CD4-positive, alpha-beta T cell treated with Interleukin-10 for 1 hour (primary cell): ENCODE data around the gene TYSND1.
"Not testable (repeated sequence)": the region's sequence is repeated elsewhere in the genome, so short reads cannot be mapped to it uniquely, and the experiment has no call there.

Experiments used
- DNase-seq: peaks from one replicate; pipeline ENCODE4 v3.0.0-alpha.2; 2020

TYSND1 gene

DNA sequence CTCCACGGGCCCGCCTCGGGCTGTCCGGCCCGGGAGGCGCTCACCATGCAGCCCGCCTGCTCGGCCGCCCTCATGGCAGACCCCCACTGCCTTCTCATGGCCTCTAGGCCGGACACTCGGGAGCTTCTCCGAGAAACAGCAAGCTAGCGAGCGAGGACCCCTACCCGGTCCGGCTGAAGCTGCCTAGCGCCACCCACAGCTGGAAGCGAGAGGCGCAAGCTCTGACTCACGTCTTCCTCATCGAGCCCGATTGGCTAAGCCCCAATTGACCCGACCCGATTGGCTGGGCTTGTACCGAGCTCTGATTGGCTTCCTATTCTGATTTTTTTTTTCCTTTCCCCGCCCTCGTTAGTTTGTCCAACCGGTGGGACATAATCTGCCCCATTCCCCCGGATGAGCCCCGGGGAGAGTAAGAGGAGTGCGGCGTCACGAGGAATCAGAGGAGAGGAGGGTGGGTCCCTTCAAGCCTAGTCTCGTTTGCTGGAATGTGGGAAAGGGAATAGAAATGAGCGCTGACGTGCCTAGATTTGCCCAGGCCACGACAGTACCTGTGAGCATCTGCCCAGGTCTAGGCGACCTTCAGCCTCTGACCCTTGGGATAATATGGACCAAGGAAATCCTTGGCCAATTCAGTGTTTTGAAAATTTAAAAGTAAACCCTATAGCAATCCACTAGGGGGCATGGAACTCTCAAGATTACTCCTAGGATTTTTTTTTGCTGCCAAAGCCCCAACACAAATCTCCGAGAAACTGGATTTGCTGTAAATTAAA, at the start of gene TYSND1:
TYSND1 (minus strand) TSS at position 212 of the 770 bp plus-strand sequence; CDS start at position 98, 114 bp downstream.
- peak; percentile 94 for DNase-seq

GRCh38 chr10:70193391-70193844, 46.9 kb upstream of the TYSND1 start:
- DNase-seq = no peak

DNA sequence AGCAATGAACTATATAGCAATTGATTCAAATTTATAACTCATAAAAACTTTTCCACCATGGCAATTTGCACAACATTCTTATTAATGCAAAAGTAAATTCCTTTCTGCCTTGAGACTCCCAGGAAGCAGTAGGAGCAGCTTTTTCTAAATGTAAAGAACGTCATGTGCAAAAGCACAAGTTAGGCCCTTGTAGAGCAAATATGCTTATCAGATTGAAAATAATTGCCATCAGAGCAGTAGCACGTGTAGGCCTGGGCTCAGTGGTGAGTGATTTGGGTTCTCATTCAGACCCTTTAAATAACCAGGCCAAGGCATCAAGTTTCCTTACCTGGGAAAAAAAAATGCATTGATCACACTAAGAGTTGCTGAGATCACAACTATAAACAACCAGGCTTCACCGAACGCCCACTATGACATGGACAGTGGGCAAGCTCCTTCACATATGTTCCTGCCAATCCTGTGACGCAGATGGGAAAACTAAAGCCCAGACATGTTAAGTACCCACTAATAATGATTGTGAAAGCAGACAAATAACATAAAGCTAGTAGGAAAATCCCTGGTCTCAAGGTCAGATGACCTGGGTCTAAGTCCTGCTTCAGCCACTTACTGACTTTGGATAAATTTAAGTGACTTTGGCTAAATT, 45.9 kb upstream of the TYSND1 start:
- no peak for DNase-seq

DNA sequence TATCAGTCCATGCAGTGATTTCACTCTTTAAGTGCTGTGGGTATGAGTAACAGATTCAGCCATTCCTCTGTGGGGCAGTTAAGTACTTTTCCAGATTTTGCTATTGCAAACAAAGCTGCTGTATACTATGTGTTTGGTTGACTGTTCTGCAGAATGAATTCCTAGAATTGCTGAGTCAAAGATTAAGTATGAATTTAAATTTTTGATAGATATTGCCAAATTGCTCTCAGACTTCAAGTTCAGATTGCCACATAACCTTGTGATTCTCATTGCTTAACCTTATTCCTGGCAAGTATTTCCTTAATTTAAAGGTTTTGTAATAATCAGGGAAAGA, 45.4 kb upstream of the TYSND1 start:
- no peak for DNase-seq

- DNase-seq = no peak
Measured at GRCh38 chr10:70191161-70191971, 44.9 kb upstream of the TYSND1 start.

DNA sequence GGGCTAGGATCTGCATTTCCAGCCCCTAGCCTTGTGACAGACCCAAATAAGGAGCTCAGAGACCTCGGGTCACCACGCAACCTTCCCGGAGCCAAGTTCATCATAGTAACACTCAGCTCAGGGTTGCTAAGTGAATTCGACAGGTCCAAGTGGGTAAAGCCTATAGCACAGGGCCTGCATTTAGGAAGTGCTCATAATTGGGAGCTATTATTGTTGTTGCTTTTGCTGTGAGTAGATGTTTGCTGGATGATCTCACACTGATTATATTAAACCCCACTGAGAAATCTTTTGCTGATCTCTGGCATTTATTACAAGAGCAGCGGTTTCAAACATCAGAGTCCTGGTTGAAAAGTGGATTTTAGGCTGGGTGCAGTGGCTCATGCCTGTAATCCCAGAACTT, 44.1 kb upstream of the TYSND1 start:
- no peak for DNase-seq

DNA sequence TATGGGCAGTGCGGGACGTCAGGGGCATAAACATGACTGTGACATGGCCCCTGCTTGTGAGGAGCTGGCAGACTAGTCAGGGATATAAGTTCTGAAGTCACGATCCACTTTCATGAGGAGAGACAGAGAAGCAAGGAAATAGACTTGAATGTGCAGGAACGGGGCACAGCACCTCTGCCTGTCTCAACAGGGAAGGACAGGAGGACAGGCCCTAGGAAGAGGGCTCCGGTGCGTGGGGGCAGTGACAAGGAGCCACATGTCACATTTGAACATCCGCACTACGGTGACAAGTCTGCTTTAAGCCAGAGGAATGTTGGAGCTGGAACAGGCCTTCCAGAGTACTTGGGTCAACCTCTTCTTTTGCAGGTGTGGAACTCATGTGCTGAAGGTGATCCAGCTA, 43.6 kb upstream of the TYSND1 start:
- no peak for DNase-seq

DNA sequence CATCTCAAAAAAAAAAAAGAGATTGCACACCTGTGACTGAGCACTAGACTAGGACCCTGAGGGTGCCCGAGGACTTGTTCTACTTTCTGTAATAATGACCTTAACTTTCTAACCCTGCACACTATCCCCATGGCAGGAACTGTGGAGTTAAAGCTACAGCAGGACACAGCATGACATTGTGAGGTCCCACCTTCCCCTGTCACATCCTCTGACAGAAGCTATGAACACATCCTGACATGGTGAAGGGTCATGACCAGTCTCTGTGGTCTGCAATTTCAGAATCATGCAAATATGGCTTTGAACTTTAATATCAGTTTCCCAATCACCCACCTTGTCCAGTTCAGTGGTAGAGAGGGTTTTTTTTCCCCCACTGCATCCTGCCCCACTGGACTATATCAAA, 42.3 kb upstream of the TYSND1 start:
- DNase-seq = no peak

- no peak for DNase-seq
Measured at GRCh38 chr10:70186571-70186970, 40.1 kb upstream of the TYSND1 start.

DNA sequence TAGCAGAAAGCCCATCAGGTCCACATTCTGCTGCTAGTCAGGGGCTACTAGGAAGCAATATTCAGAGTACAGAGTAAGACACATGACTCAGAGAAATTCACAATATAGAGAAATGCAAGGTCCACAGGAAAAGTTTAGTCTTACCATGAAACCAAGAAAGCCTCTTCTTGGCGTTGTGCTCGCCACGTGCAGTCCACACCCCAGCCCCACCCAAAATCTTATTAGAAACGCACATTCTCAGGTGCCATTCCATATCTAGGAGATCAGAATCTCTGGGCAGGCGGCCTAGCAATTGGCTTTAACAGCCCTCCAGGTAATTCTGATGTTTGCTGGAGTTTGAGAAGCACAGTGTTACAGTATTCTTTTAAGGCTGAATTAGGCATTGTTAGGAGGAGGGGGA, 39.6 kb upstream of the TYSND1 start:
- DNase-seq = no peak

DNA sequence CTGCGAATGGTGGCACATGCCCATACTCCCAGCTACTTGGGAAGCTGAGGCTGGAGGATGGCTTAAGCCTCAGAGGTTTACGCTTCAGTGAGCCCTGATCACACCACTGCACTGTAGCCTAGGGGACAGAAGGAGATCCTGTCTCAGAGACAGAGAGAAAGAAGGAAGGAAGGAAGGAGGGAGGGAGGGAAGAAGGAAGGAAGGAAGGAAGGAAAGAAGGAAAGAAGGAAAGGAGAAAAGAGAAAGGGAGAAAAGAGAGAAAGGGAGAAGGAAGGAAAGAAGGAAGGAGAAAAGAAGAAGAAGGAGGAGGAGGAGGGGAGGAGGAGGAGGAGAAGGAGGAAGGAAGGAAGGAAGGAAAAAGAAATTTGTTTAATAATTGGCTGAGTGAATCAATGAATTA, 36.8 kb upstream of the TYSND1 start:
- no peak for DNase-seq

- DNase-seq = not testable (repeated sequence)
Measured at GRCh38 chr10:70179209-70179608, 32.7 kb upstream of the TYSND1 start.

- no peak for DNase-seq
Measured at GRCh38 chr10:70178139-70178725, 31.7 kb upstream of the TYSND1 start.

DNA sequence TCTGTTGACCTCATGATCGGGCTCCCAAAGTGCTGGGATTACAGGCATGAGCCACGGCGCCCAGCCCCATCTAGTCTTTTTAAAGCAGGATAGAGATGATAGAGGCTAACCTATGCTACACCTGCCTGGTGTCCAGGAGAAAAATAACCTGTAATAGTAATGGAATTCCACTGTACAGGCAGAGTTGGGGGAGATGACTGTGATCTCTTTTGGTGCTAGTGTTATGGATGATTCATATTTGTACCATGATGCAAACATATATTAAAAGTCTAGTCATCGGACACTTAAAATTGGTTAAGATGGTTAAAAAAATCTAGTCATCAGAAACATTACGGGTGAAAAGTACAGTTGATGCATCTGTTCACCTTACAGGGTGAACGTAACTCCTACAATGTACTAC, 29.9 kb upstream of the TYSND1 start:
- DNase-seq = no peak

GRCh38 chr10:70175516-70175915, 29.0 kb upstream of the TYSND1 start:
- no peak for DNase-seq

DNA sequence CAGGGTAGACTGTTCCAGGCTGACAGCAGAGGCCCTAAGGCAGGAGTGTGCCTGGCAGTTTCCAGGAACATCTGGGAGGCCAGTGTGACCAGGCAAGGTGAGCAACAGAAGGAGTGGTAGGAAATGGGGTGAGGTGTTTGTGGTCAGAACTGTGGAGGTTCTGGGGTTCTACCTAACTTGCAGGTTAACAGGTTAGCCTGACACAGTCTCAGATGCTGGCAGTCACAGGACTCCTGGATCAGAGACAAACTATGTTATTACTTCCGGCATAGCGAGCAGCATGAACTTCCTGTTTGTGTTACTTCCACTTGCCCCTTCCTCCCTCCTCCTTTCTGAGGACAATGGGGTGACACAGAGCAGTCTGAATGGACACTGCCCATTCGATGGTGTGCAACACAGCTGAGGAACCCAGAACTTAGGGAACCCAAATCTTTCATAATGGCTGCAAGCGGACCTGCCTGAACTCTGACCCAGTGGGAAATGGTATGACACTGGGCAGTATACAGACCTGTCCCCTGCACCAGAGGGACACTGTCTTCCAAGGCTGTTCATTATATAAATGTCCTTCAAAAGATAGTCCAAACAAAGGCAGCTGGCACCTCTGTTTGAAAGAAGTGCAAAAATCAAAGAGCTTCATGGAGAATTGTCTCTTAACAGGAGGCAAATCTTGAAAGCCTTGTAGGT, 27.7 kb upstream of the TYSND1 start:
- peak; percentile 68 for DNase-seq

- no peak for DNase-seq
Measured at GRCh38 chr10:70169649-70170364, 23.3 kb upstream of the TYSND1 start.

GRCh38 chr10:70169011-70169410, 22.5 kb upstream of the TYSND1 start:
- peak; percentile 57 for DNase-seq

GRCh38 chr10:70167246-70167645, 20.7 kb upstream of the TYSND1 start:
- DNase-seq = no peak

GRCh38 chr10:70166394-70166793, 19.9 kb upstream of the TYSND1 start:
- no peak for DNase-seq

DNA sequence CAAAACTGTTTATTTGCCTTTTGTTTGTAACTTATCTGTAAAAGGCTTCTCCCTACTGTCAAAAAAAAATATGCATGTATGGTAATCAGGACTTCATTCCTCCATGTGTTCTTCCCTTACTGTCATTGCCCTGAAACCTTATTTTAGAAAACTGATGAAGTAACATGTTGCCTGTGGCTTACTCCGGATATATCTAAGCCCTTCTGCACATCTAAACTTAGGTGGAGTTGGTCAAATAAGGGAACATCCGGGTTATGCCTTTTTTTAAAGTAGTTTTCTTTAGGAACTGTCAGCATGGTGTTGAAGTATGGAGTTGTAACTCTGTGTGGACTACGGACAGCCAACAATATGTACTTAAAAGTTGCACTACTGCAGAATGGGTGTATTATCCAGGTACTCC, 17.7 kb upstream of the TYSND1 start:
- DNase-seq = peak; percentile 25

- no peak for DNase-seq
Measured at GRCh38 chr10:70163448-70163847, 16.9 kb upstream of the TYSND1 start.
